A549 (cell line): ENCODE data around the gene NSMF. TPM values are rescaled to one million over a fixed set of nuclear protein-coding genes. Genes with fewer than 3 reads are reported as not detected.

ENCODE experiments used
- ATAC-seq, 2 experiments: fragments of 200-7000 bp in 1 of 2; fragments of >200 bp in 1 of 2; cut with Nextera tagmentation in 1 of 2; cut with Tn5 transposase in 1 of 2; 3 replicates each; pipeline versions ENCODE4 v1.8.0 to v1.9.1; 2018 to 2020; ENCODE audit warnings: mild to moderate bottlenecking in 1 of 2, moderate library complexity in 1 of 2
- CTCF ChIA-PET: fragments of 300-600 bp; sonication (Branson Sonifier 250); formaldehyde crosslinking; extraction: SDS; loops from one replicate; lab custom pipeline; 2021; ENCODE audit warnings: antibody characterized with exemption, inconsistent platforms; lab: Yijun Ruan, JAX
- POLR2A ChIA-PET: fragments of 350-600 bp; formaldehyde crosslinking; extraction: SDS; loops from one replicate; lab custom pipeline; 2021; ENCODE audit warnings: antibody characterized with exemption, inconsistent platforms; lab: Yijun Ruan, JAX
- DNase-seq, 2 experiments: peaks; one replicate each; pipeline versions ENCODE4 v3.0.0 to v3.0.0-alpha.2; 2011 to 2016; ENCODE audit warnings: low read depth in 1 of 2, low spot score in 1 of 2
- FAIRE-seq: peaks from 2 replicates; lab custom pipeline; 2011; peaks lifted over from hg19 to GRCh38; lab: Jason Lieb, UNC
- H3K27ac ChIP-seq, 2 experiments: fragments of >200 bp; sonication (Bioruptor Twin); formaldehyde crosslinking; 3 replicates each; pipeline ENCODE4 v1.5.1; 2016 to 2017
- H3K4me1 ChIP-seq: fragments of >200 bp; sonication (Bioruptor Twin); formaldehyde crosslinking; 3 replicates; pipeline ENCODE4 v1.6.1; 2016
- H3K4me2 ChIP-seq: fragments of >200 bp; sonication (Bioruptor Twin); formaldehyde crosslinking; 3 replicates; pipeline ENCODE4 v1.6.1; 2016
- H3K4me3 ChIP-seq: fragments of >200 bp; sonication (Bioruptor Twin); formaldehyde crosslinking; 3 replicates; pipeline ENCODE4 v1.5.1; 2016
- H3K9me3 ChIP-seq: fragments of >200 bp; sonication (Bioruptor Twin); formaldehyde crosslinking; 3 replicates; pipeline ENCODE4 v1.6.1; 2016
- CBX2 ChIP-seq: fragments of 200-600 bp; sonication (generic); IDR thresholded peaks from 2 replicates; pipeline ENCODE4 v1.6.1; 2016; ENCODE audit warnings: low read depth, mild to moderate bottlenecking, borderline replicate concordance
- ELK1 ChIP-seq: fragments of 150-350 bp; IDR thresholded peaks from 2 replicates; pipeline ENCODE4 v1.6.1; 2014; ENCODE audit warnings: low read depth, mild to moderate bottlenecking, low read length
- EP300 ChIP-seq, 2 experiments: fragments of >200 bp; sonication (Bioruptor Twin); formaldehyde crosslinking; IDR thresholded peaks; 2 replicates in 1 of 2; 3 replicates in 1 of 2; pipeline ENCODE4 v1.6.1; 2016 to 2017
- HES2 ChIP-seq: fragments of >200 bp; sonication (Bioruptor Twin); formaldehyde crosslinking; IDR thresholded peaks from 2 replicates; pipeline ENCODE4 v1.6.1; 2016
- MAFK ChIP-seq: fragments of 450-650 bp; IDR thresholded peaks from 2 replicates; pipeline ENCODE4 v1.6.1; 2014; ENCODE audit not compliant: partially characterized antibody
- MYC ChIP-seq: IDR thresholded peaks from 2 replicates; pipeline ENCODE4 v1.6.1; 2012; ENCODE audit warnings: mild to moderate bottlenecking, inconsistent platforms, low read length, improper control_type of control experiment, borderline replicate concordance
- REST ChIP-seq: fragments of 200-600 bp; sonication (generic); IDR thresholded peaks from 2 replicates; pipeline ENCODE4 v1.6.1; 2016; ENCODE audit warnings: antibody characterized with exemption, mild to moderate bottlenecking, moderate library complexity
- SREBF2 ChIP-seq: fragments of 450-650 bp; IDR thresholded peaks from 2 replicates; pipeline ENCODE4 v1.6.1; 2014; ENCODE audit warnings: mild to moderate bottlenecking, moderate library complexity
- ZFP36 ChIP-seq: fragments of 450-650 bp; IDR thresholded peaks from 2 replicates; pipeline ENCODE4 v1.6.1; 2014; ENCODE audit warnings: borderline replicate concordance; ENCODE audit not compliant: partially characterized antibody
- ZSCAN20 ChIP-seq: fragments of 250-450 bp; sonication (Bioruptor Pico); IDR thresholded peaks from 2 replicates; pipeline ENCODE4 v1.8.0; 2022; ENCODE audit warnings: mild to moderate bottlenecking, moderate library complexity
- WGBS: methylation state at CpG from one replicate; pipeline ENCODE4 v1.1.6; 2017; ENCODE audit errors: missing lambda C conversion rate; 5-methylcytosine and 5-hydroxymethylcytosine counted together
- polyA plus RNA-seq, 4 experiments: library from polyadenylated mRNA; depleted of rRNA in 3 of 4; stranded (reverse); fragments of >200 nt; fragmentation: RNase III in 1 of 4; extraction: RNeasy Plus Mini Kit Qiagen cat#74134 plus additional on column Dnase treatment in 1 of 4; gene quantifications; 2 replicates in 3 of 4; 3 replicates in 1 of 4; pipeline ENCODE4 v1.2.3, GENCODE V29; 2011 to 2017
- TF ChIP-seq, protein P1 (sequence below): IDR thresholded peaks from 2 replicates; pipeline ENCODE4 v1.6.1; 2012; ENCODE audit warnings: low read depth, borderline replicate concordance
- TF ChIP-seq, protein P2 (sequence below): fragments of 250-450 bp; sonication (Bioruptor Pico); IDR thresholded peaks from 2 replicates; pipeline ENCODE4 v1.5.0; 2021; ENCODE audit warnings: mild to moderate bottlenecking, moderate library complexity, borderline replicate concordance
- TF ChIP-seq, protein P3 (sequence below): IDR thresholded peaks from 2 replicates; pipeline ENCODE4 v1.6.1; 2012

The NSMF gene
- polyA plus RNA-seq, 2 of the 4 experiments (the other 2 are of a cell fraction), result 16.0 to 29.2 TPM

DNA sequence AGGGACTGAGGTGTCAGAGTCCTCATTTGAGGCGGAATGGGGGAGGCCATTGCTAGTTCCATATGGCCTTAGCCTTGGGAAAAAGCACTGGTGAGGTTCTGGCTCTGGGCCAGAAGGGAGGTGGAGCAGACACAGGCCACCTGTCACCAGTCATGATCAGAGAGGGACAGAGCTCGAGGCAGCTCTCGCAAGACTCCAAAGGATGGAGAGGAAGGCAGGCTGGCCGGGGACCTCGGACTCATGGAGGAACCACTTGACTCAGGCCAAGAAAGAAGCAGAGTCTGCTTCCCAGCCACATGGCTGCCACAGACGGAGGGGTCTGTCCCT, 29.2 kb upstream of the NSMF start (continued):
- TF ChIP-seq ELK1, result no peak
- no peak for TF ChIP-seq HES2
- no peak for TF ChIP-seq CBX2

DNA sequence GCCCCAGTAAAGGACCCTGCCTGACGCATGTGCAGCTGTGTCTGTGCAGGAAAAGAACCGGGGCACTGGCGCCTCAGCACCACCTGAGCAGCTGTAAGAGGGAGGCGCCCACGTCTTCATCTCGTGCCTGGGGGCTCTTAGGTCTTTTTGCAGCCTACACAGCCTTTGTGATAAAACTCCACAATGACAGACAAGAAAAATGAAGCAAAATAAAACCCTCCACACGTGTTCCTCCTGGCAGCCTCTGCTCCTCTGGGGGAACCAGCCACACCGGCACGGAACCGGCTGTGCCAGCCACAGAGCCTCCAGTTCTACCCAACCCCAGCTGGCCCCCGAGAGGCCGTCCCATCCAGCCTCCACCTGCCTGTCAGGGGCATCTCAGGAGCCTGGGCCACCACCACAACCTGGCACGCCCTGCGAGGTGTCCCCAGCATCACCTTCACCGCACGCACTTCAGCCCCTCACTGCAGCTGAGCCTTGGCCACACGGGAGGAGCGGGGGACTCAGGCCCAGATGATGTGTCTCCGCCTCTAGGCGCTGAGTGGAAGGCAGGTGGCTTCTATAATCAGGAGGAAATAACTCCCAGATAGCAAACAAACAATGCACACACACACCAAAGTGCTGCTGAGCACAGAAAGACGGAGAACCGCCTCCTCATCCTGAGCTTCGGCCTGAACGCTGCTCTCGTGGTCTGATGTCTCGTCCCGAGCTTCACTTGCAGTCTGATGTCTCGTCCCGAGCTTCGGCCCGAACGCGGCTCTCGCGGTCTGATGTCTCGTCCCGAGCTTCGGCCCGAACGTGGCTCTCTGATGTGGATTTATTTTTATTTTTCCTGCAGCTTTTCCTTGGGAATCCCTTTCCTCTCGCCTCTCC, 28.6 kb upstream of the NSMF start:
- Histone ChIP-seq H3K4me3 (no peak overlapping the region), H3K9me3 (no peaks in the 10 kb centered on the region), H3K27ac (no peak overlapping the region), H3K4me2 (no peak overlapping the region), H3K4me1 (peaks cover 1% of the 10 kb centered on the region; the same call in 1 of the 3 replicates)
- DNase-seq (no peak), FAIRE-seq (no peak), ATAC-seq (no peak)
- 87% methylated on average over 38 of the region's 41 CpGs for WGBS
- ChIA-PET POLR2A (no interaction called here), CTCF (interaction anchor here (1.3 to 2.1 kb wide), 3 partner anchors 9 to 184 kb away, joined by 3 to 6 read pairs (median 3); no protein-coding TSS in a partner anchor)
- TF ChIP-seq EP300 (IDR thresholded peaks at IDR 0.05), result no peak
- TF ChIP-seq ZFP36, result no peak
- TF ChIP-seq, protein P1, sequence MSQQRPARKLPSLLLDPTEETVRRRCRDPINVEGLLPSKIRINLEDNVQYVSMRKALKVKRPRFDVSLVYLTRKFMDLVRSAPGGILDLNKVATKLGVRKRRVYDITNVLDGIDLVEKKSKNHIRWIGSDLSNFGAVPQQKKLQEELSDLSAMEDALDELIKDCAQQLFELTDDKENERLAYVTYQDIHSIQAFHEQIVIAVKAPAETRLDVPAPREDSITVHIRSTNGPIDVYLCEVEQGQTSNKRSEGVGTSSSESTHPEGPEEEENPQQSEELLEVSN, result no peak
- TF ChIP-seq, protein P2, sequence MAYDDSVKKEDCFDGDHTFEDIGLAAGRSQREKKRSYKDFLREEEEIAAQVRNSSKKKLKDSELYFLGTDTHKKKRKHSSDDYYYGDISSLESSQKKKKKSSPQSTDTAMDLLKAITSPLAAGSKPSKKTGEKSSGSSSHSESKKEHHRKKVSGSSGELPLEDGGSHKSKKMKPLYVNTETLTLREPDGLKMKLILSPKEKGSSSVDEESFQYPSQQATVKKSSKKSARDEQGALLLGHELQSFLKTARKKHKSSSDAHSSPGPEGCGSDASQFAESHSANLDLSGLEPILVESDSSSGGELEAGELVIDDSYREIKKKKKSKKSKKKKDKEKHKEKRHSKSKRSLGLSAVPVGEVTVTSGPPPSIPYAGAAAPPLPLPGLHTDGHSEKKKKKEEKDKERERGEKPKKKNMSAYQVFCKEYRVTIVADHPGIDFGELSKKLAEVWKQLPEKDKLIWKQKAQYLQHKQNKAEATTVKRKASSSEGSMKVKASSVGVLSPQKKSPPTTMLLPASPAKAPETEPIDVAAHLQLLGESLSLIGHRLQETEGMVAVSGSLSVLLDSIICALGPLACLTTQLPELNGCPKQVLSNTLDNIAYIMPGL (CRISPR knock-in tag), result no peak
- no peak for TF ChIP-seq REST
- no peak for TF ChIP-seq MAFK
- no peak for TF ChIP-seq ZSCAN20
- TF ChIP-seq, protein P3, sequence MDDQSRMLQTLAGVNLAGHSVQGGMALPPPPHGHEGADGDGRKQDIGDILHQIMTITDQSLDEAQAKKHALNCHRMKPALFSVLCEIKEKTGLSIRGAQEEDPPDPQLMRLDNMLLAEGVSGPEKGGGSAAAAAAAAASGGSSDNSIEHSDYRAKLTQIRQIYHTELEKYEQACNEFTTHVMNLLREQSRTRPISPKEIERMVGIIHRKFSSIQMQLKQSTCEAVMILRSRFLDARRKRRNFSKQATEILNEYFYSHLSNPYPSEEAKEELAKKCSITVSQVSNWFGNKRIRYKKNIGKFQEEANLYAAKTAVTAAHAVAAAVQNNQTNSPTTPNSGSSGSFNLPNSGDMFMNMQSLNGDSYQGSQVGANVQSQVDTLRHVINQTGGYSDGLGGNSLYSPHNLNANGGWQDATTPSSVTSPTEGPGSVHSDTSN, result no peak
- TF ChIP-seq SREBF2, result no peak
- no peak for TF ChIP-seq MYC
